ENCODE results near the gene DDX43. TPM values are rescaled to one million over a fixed set of nuclear protein-coding genes. Genes with fewer than 3 reads are reported as not detected.
"Not testable (repeated sequence)": the region's sequence is repeated elsewhere in the genome, so short reads cannot be mapped to it uniquely, and the experiment has no call there.

Gene DDX43
- total and polyA plus RNA-seq, 10 of the 15 experiments (the other 5 are each of a cell fraction or from before 2014, with no cell fraction given), result 0.12 TPM; not detected in 9

GRCh38 chr6:73377225-73377624, 17.4 kb upstream of the DDX43 start:
- no TSS peak for BruUV-seq (replicated peaks)
- no peaks in the 10 kb centered on the region for H4K20me1 ChIP-seq (ENCODE audit: control insufficient read depth, insufficient read depth)
- H3K4me3 ChIP-seq, result no peak overlapping the region
- WGBS (ENCODE audit: insufficient coverage, insufficient replicate concordance, low lambda C conversion rate, missing lambda C conversion rate), result 11% methylated on average over 3 of the region's 3 CpGs
- no peak overlapping the region for H3K27ac ChIP-seq (ENCODE audit: control insufficient read depth, insufficient read depth)
- TF ChIP-seq ATF3 (IDR thresholded peaks at IDR 0.05; ENCODE audit: borderline replicate concordance, extremely low read depth, low read depth, low read length), result no peak
- no peak overlapping the region for H3K4me2 ChIP-seq (ENCODE audit: control insufficient read depth, insufficient read depth)
- ATAC-seq, result no peak
- H3K36me3 ChIP-seq (ENCODE audit: control insufficient read depth in 2 of 2, insufficient read depth in 2 of 2, low read length in 1 of 2), result no peaks in the 10 kb centered on the region
- H3K79me2 ChIP-seq (ENCODE audit: control insufficient read depth, insufficient read depth, low read length), result no peaks in the 10 kb centered on the region
- POLR2A ChIA-PET, result no interaction called here
- CTCF ChIA-PET, result no interaction called here
- in situ Hi-C loops (cut with MboI), result no loop called here
- FAIRE-seq, result no peak
- intact Hi-C loops (cut with micrococcal nuclease; ENCODE audit: unreplicated experiment), result no loop called here
- SMC1A ChIA-PET (ENCODE audit: uncharacterized antibody, unreplicated experiment), result interaction anchor here (0.7 to 1.7 kb wide), 3 partner anchors 11 to 236 kb away, joined by 3 to 4 read pairs (median 3); no protein-coding TSS in a partner anchor
- RAD21 ChIA-PET (ENCODE audit: unreplicated experiment), result no interaction called here
- no peak overlapping the region for H3K9ac ChIP-seq (ENCODE audit: control insufficient read depth, insufficient read depth, low read length)
- DNase-seq (ENCODE audit: low read depth, low spot score), result no peak
- H3K9me3 ChIP-seq (replicated peaks; ENCODE audit: control insufficient read depth, insufficient read depth, low read length), result no peaks in the 10 kb centered on the region; the same call in 2 of the 3 replicates
- H3K27me3 ChIP-seq (replicated peaks in 1 of 2; ENCODE audit: control insufficient read depth in 2 of 2, insufficient read depth in 2 of 2, low read length in 1 of 2), result no peaks in the 10 kb centered on the region
- H3K4me1 ChIP-seq (ENCODE audit: control insufficient read depth, insufficient read depth, low read length), result no peaks in the 10 kb centered on the region
- no peak overlapping the region for H2AFZ ChIP-seq (ENCODE audit: control insufficient read depth, low read depth, low read length)

GRCh38 chr6:73381531-73381930, 13.1 kb upstream of the DDX43 start:
- ATAC-seq; H3K79me2 ChIP-seq (ENCODE audit: control insufficient read depth, insufficient read depth, low read length); intact Hi-C loops (cut with micrococcal nuclease; ENCODE audit: unreplicated experiment); H3K9ac ChIP-seq (ENCODE audit: control insufficient read depth, insufficient read depth, low read length); FAIRE-seq; H2AFZ ChIP-seq (ENCODE audit: control insufficient read depth, low read depth, low read length); SMC1A ChIA-PET (ENCODE audit: uncharacterized antibody, unreplicated experiment); H3K27ac ChIP-seq (ENCODE audit: control insufficient read depth, insufficient read depth); in situ Hi-C loops (cut with MboI); H3K36me3 ChIP-seq (ENCODE audit: control insufficient read depth in 2 of 2, insufficient read depth in 2 of 2, low read length in 1 of 2); BruUV-seq (replicated peaks); H3K4me2 ChIP-seq (ENCODE audit: control insufficient read depth, insufficient read depth); CTCF ChIA-PET; DNase-seq (ENCODE audit: low read depth, low spot score); H3K27me3 ChIP-seq (replicated peaks in 1 of 2; ENCODE audit: control insufficient read depth in 2 of 2, insufficient read depth in 2 of 2, low read length in 1 of 2); H3K9me3 ChIP-seq (replicated peaks; ENCODE audit: control insufficient read depth, insufficient read depth, low read length); H4K20me1 ChIP-seq (ENCODE audit: control insufficient read depth, insufficient read depth); H3K4me1 ChIP-seq (ENCODE audit: control insufficient read depth, insufficient read depth, low read length); H3K4me3 ChIP-seq; RAD21 ChIA-PET (ENCODE audit: unreplicated experiment): not testable (repeated sequence)
- 59% methylated on average over 10 of the region's 10 CpGs for WGBS (ENCODE audit: insufficient coverage, insufficient replicate concordance, low lambda C conversion rate, missing lambda C conversion rate)
- POLR2A ChIA-PET, result interaction anchor here (0.7 kb wide), 1 partner anchor 9 kb away, joined by 3 read pairs; no protein-coding TSS in a partner anchor
